Keratinocyte (primary cell): ENCODE results near the gene METTL22. TPM values are rescaled to one million over a fixed set of nuclear protein-coding genes. Genes with fewer than 3 reads are reported as not detected.

Experiments used
- DNase-seq: peaks from one replicate; pipeline ENCODE4 v3.0.0-alpha.2; 2011; ENCODE audit warnings: low read depth, missing footprints, low spot score
- FAIRE-seq: peaks from 2 replicates; lab custom pipeline; 2011; peaks lifted over from hg19 to GRCh38; lab: Jason Lieb, UNC
- H2AFZ ChIP-seq: 2 replicates; pipeline ENCODE4 v1.6.0; 2012; ENCODE audit warnings: low read length, control low read depth, inconsistent platforms; ENCODE audit not compliant: control insufficient read depth
- H3K27ac ChIP-seq: 2 replicates; pipeline ENCODE4 v1.5.1; 2011; ENCODE audit warnings: low read length; ENCODE audit not compliant: control insufficient read depth, insufficient read depth
- H3K27me3 ChIP-seq: 3 replicates; pipeline ENCODE4 v1.6.0; 2011; ENCODE audit warnings: low read length; ENCODE audit not compliant: control insufficient read depth, insufficient read depth; ENCODE audit errors: extremely low read depth
- H3K36me3 ChIP-seq, 2 experiments: 2 replicates in 1 of 2; 3 replicates in 1 of 2; pipeline ENCODE4 v1.5.1; 2011; ENCODE audit warnings: low read length in 2 of 2, mild to moderate bottlenecking in 1 of 2; ENCODE audit not compliant: control insufficient read depth in 2 of 2, insufficient read depth in 2 of 2; ENCODE audit errors: extremely low read depth in 1 of 2
- H3K4me1 ChIP-seq: 3 replicates; pipeline ENCODE4 v1.5.1; 2011; ENCODE audit warnings: low read length; ENCODE audit not compliant: control insufficient read depth, insufficient read depth; ENCODE audit errors: extremely low read depth
- H3K4me2 ChIP-seq: 3 replicates; pipeline ENCODE4 v1.6.0; 2011; ENCODE audit warnings: low read depth, low read length; ENCODE audit not compliant: control insufficient read depth, insufficient read depth; ENCODE audit errors: extremely low read depth
- H3K4me3 ChIP-seq, 3 experiments: fragments of 200-600 bp in 1 of 3; sonication (generic) in 1 of 3; 2 replicates in 2 of 3; 3 replicates in 1 of 3; pipeline ENCODE4 v1.5.1; 2011 to 2016; ENCODE audit warnings: low read length in 3 of 3, mild to moderate bottlenecking in 3 of 3, control low read depth in 2 of 3, inconsistent platforms in 1 of 3, low read depth in 1 of 3, mixed read lengths in 1 of 3, mixed run types in 1 of 3, moderate library complexity in 1 of 3; ENCODE audit not compliant: control insufficient read depth in 2 of 3, insufficient read depth in 2 of 3; ENCODE audit errors: extremely low read depth in 1 of 3
- H3K79me2 ChIP-seq: 2 replicates; pipeline ENCODE4 v1.6.0; 2012; ENCODE audit warnings: low read length; ENCODE audit not compliant: control insufficient read depth, insufficient read depth
- H3K9ac ChIP-seq: 3 replicates; pipeline ENCODE4 v1.6.0; 2011; ENCODE audit warnings: low read length; ENCODE audit not compliant: control insufficient read depth, insufficient read depth; ENCODE audit errors: extremely low read depth
- H3K9me1 ChIP-seq: 3 replicates; pipeline ENCODE4 v1.6.0; 2011; ENCODE audit warnings: low read length; ENCODE audit not compliant: control insufficient read depth, insufficient read depth; ENCODE audit errors: extremely low read depth
- H3K9me3 ChIP-seq: 2 replicates; pipeline ENCODE4 v1.5.1; 2012; ENCODE audit warnings: low read depth, low read length; ENCODE audit not compliant: control insufficient read depth
- H4K20me1 ChIP-seq: 3 replicates; pipeline ENCODE4 v1.6.0; 2011; ENCODE audit warnings: low read length; ENCODE audit not compliant: control insufficient read depth, insufficient read depth; ENCODE audit errors: extremely low read depth
- CTCF ChIP-seq, 3 experiments: IDR thresholded peaks in 1 of 3; conservative IDR thresholded peaks in 1 of 3; optimal IDR thresholded peaks in 1 of 3; 2 replicates in 2 of 3; 3 replicates in 1 of 3; pipeline versions ENCODE3 to v1.5.1; 2011; ENCODE audit warnings: low read length in 3 of 3, mild to moderate bottlenecking in 3 of 3, moderate library complexity in 2 of 3, control low read depth in 1 of 3, inconsistent platforms in 1 of 3; ENCODE audit not compliant: insufficient read depth in 2 of 3; ENCODE audit errors: extremely low read depth in 1 of 3
- EZH2 ChIP-seq: IDR thresholded peaks from one replicate; pipeline ENCODE4 v1.6.1; 2012; ENCODE audit warnings: inconsistent platforms, mild to moderate bottlenecking, low read length, moderate library complexity
- dilution Hi-C: fragments of 300-500 bp; cut with MboI; formaldehyde crosslinking; loops from one replicate; pipeline ENCODE4 v1.7.0; 2020; ENCODE audit warnings: low sequenced_read_pairs; ENCODE audit not compliant: extremely low pct_ligation_motif_present
- polyA plus RNA-seq, 5 experiments: library from polyadenylated mRNA; depleted of rRNA in 3 of 5; stranded (reverse) in 3 of 5; stranded (forward) in 1 of 5; unstranded in 1 of 5; fragments of >200 nt; gene quantifications; 1 replicate in 1 of 5; 2 replicates in 3 of 5; 3 replicates in 1 of 5; pipeline versions ENCODE4 v1.2.1 to v1.2.3, GENCODE V29; 2011 to 2012; ENCODE audit warnings: missing spikeins in 2 of 5, low read depth in 1 of 5, low replicate concordance in 1 of 5

The METTL22 gene
- polyA plus RNA-seq, 1 donor (not counting 4 experiments of a cell fraction or from before 2014, with no cell fraction given): 31.1 TPM

- Histone ChIP-seq H3K36me3 (peaks cover 40 to 52% of the 10 kb centered on the region in 2 experiments), H2AFZ (no peak overlapping the region)
- dilution Hi-C loops: no loop called here
Measured at GRCh38 chr16:8631818-8632465, 10.4 kb downstream of the METTL22 start.

GRCh38 chr16:8632675-8633182 lies 11.2 kb downstream of the METTL22 start:
- peaks cover 9% of the 10 kb centered on the region for H3K79me2 ChIP-seq
- H3K36me3 ChIP-seq: peaks cover 42 to 51% of the 10 kb centered on the region in 2 experiments
- H3K9me1 ChIP-seq: no peaks in the 10 kb centered on the region
- no peak for TF ChIP-seq CTCF (optimal IDR thresholded peaks at IDR 0.05 in 1 of 3, IDR thresholded peaks at IDR 0.05 in 1 of 3, conservative IDR thresholded peaks at IDR 0.05 in 1 of 3; ENCODE audit: extremely low read depth in 1 of 3, insufficient read depth in 2 of 3, low read length in 3 of 3)
- TF ChIP-seq EZH2: no peak
- H3K9ac ChIP-seq: no peak overlapping the region
- dilution Hi-C loops: no loop called here
- H3K27me3 ChIP-seq: no peaks in the 10 kb centered on the region
- no peak overlapping the region for H3K27ac ChIP-seq
- no peaks in the 10 kb centered on the region for H3K4me1 ChIP-seq
- no peak overlapping the region for H3K4me2 ChIP-seq
- FAIRE-seq (no peak), DNase-seq (no peak)
- H3K9me3 ChIP-seq: no peaks in the 10 kb centered on the region
- no peak overlapping the region for H2AFZ ChIP-seq
- no peak overlapping the region for H3K4me3 ChIP-seq
- no peaks in the 10 kb centered on the region for H4K20me1 ChIP-seq

More at GRCh38 chr16:8631818-8632465, 10.4 kb downstream of the METTL22 start:
- TF ChIP-seq EZH2: no peak
- TF ChIP-seq CTCF (optimal IDR thresholded peaks at IDR 0.05 in 1 of 3, IDR thresholded peaks at IDR 0.05 in 1 of 3, conservative IDR thresholded peaks at IDR 0.05 in 1 of 3; ENCODE audit: extremely low read depth in 1 of 3, insufficient read depth in 2 of 3, low read length in 3 of 3): no peak
- H3K4me3 ChIP-seq: no peak overlapping the region
- no peaks in the 10 kb centered on the region for H3K9me3 ChIP-seq
- peaks cover 12% of the 10 kb centered on the region for H3K79me2 ChIP-seq
- no peak overlapping the region for H3K27ac ChIP-seq
- H3K4me2 ChIP-seq: no peak overlapping the region
- no peaks in the 10 kb centered on the region for H3K4me1 ChIP-seq
- H4K20me1 ChIP-seq: no peaks in the 10 kb centered on the region
- H3K9ac ChIP-seq: no peak overlapping the region
- FAIRE-seq: no peak
- no peak for DNase-seq
- no peaks in the 10 kb centered on the region for H3K9me1 ChIP-seq
- no peaks in the 10 kb centered on the region for H3K27me3 ChIP-seq
